Endothelial cell of umbilical vein (primary cell): ENCODE results near the gene SLC25A5. TPM values are rescaled to one million over a fixed set of nuclear protein-coding genes. Genes with fewer than 3 reads are reported as not detected.

Experiments used
- BruUV-seq: library from RNA; stranded (reverse); fragments of 400-500 nt; replicated peaks from 2 replicates; lab custom pipeline; 2021; lab: Mats Ljungman, UMichigan
- CTCF ChIA-PET: fragments of 300-600, 350-600 bp; sonication (Branson Sonifier 250); formaldehyde crosslinking; loops from one replicate; lab custom pipeline; 2021; ENCODE audit warnings: antibody characterized with exemption, inconsistent platforms; lab: Charles Lee
- POLR2A ChIA-PET: fragments of 300-600, 350-600 bp; sonication (Branson Sonifier 250); formaldehyde crosslinking; loops from one replicate; lab custom pipeline; 2021; ENCODE audit warnings: antibody characterized with exemption, inconsistent platforms; lab: Charles Lee
- DNase-seq: peaks from one replicate; pipeline ENCODE4 v3.0.0-alpha.2; 2011; ENCODE audit warnings: low read depth, low spot score
- FAIRE-seq: peaks from 2 replicates; lab custom pipeline; 2011; peaks lifted over from hg19 to GRCh38; lab: Jason Lieb, UNC
- H2AFZ ChIP-seq: 2 replicates; pipeline ENCODE4 v1.6.0; 2012; ENCODE audit warnings: low read depth, low read length, control low read depth, inconsistent platforms
- H3K27ac ChIP-seq: 2 replicates; pipeline ENCODE4 v1.5.1; 2011; ENCODE audit warnings: low read depth, mild to moderate bottlenecking, control low read depth, low read length, moderate library complexity; ENCODE audit not compliant: insufficient read depth
- H3K27me3 ChIP-seq, 2 experiments: 2 replicates each; pipeline versions ENCODE4 v1.6.0 to v1.6.1; 2011; ENCODE audit warnings: low read length in 2 of 2, mixed read lengths in 1 of 2; ENCODE audit not compliant: control insufficient read depth in 2 of 2, insufficient read depth in 2 of 2
- H3K36me3 ChIP-seq, 2 experiments: 2 replicates in 1 of 2; 3 replicates in 1 of 2; pipeline ENCODE4 v1.5.1; 2011; ENCODE audit warnings: low read length in 2 of 2, mild to moderate bottlenecking in 1 of 2, moderate library complexity in 1 of 2; ENCODE audit not compliant: control insufficient read depth in 2 of 2, insufficient read depth in 2 of 2; ENCODE audit errors: extremely low read depth in 1 of 2
- H3K4me1 ChIP-seq: 3 replicates; pipeline ENCODE4 v1.5.1; 2011; ENCODE audit warnings: mild to moderate bottlenecking, low read length; ENCODE audit not compliant: control insufficient read depth, insufficient read depth; ENCODE audit errors: extremely low read depth
- H3K4me2 ChIP-seq: 2 replicates; pipeline ENCODE4 v1.6.1; 2011; ENCODE audit warnings: low read length, control low read depth, mixed read lengths; ENCODE audit not compliant: insufficient read depth
- H3K4me3 ChIP-seq, 3 experiments: fragments of 200-600 bp in 1 of 3; sonication (generic), shearing (Covaris generic) in 1 of 3; replicated peaks in 1 of 3; 2 replicates each; pipeline ENCODE4 v1.5.1; 2011 to 2016; ENCODE audit warnings: control low read depth in 3 of 3, low read length in 3 of 3, mild to moderate bottlenecking in 2 of 3, inconsistent platforms in 1 of 3, low read depth in 1 of 3, moderate library complexity in 1 of 3; ENCODE audit not compliant: insufficient read depth in 1 of 3
- H3K79me2 ChIP-seq: 2 replicates; pipeline ENCODE4 v1.6.0; 2012; ENCODE audit warnings: low read length, inconsistent platforms; ENCODE audit not compliant: control insufficient read depth, insufficient read depth
- H3K9ac ChIP-seq: replicated peaks from 2 replicates; pipeline ENCODE3; 2011; ENCODE audit warnings: low read length, control low read depth; ENCODE audit not compliant: insufficient read depth; ENCODE audit errors: extremely low read depth
- H3K9me1 ChIP-seq: replicated peaks from 3 replicates; pipeline ENCODE4 v1.6.0; 2011; ENCODE audit warnings: mild to moderate bottlenecking, low read length; ENCODE audit not compliant: control insufficient read depth, insufficient read depth; ENCODE audit errors: extremely low read depth
- H3K9me3 ChIP-seq: replicated peaks from 2 replicates; pipeline ENCODE4 v1.5.1; 2012; ENCODE audit warnings: low read length, inconsistent platforms; ENCODE audit not compliant: control insufficient read depth, insufficient read depth
- H4K20me1 ChIP-seq: replicated peaks from 2 replicates; pipeline ENCODE3; 2011; ENCODE audit warnings: mild to moderate bottlenecking, low read length; ENCODE audit not compliant: control insufficient read depth, insufficient read depth; ENCODE audit errors: extremely low read depth
- CTCF ChIP-seq, 2 donors: IDR thresholded peaks; 1 replicate in 1 of 2; 2 replicates in 1 of 2; pipeline ENCODE4 v1.5.1; 2011; ENCODE audit warnings: low read length in 2 of 2, mild to moderate bottlenecking in 2 of 2, moderate library complexity in 2 of 2, control low read depth in 1 of 2, inconsistent platforms in 1 of 2, low read depth in 1 of 2; ENCODE audit not compliant: insufficient read depth in 1 of 2; ENCODE audit errors: extremely low read depth in 1 of 2
- EZH2 ChIP-seq: IDR thresholded peaks from 2 replicates; pipeline ENCODE4 v1.6.1; 2012; ENCODE audit warnings: borderline replicate concordance, low read depth, mild to moderate bottlenecking, moderate library complexity, low read length, inconsistent platforms; ENCODE audit not compliant: severe bottlenecking
- FOS ChIP-seq: IDR thresholded peaks from 2 replicates; pipeline ENCODE4 v1.6.1; 2011; ENCODE audit warnings: mild to moderate bottlenecking, low read length, moderate library complexity, borderline replicate concordance; ENCODE audit not compliant: insufficient read depth
- GATA2 ChIP-seq: IDR thresholded peaks from 2 replicates; pipeline ENCODE4 v1.7.0; 2011; ENCODE audit warnings: low read depth, mild to moderate bottlenecking, moderate library complexity, mixed read lengths, low read length; ENCODE audit not compliant: insufficient read length, insufficient read depth
- JUN ChIP-seq: IDR thresholded peaks from 2 replicates; pipeline ENCODE4 v1.6.1; 2011; ENCODE audit warnings: borderline replicate concordance, low read depth; ENCODE audit not compliant: insufficient read length, insufficient read depth
- MAX ChIP-seq: IDR thresholded peaks from 2 replicates; pipeline ENCODE4 v1.6.1; 2011; ENCODE audit not compliant: insufficient read depth, insufficient read length
- MYC ChIP-seq: IDR thresholded peaks from one replicate; pipeline ENCODE4 v1.6.1; 2011; ENCODE audit warnings: mild to moderate bottlenecking, low read depth, low read length
- POLR2A ChIP-seq: IDR thresholded peaks from 2 replicates; pipeline ENCODE4 v1.6.1; 2012; ENCODE audit warnings: low read depth, mild to moderate bottlenecking, control low read depth, low read length
- POLR2AphosphoS5 ChIP-seq: IDR thresholded peaks from 2 replicates; pipeline ENCODE4 v1.6.1; 2012; ENCODE audit warnings: low read depth, mild to moderate bottlenecking, control low read depth, low read length, moderate library complexity; ENCODE audit not compliant: insufficient read depth
- dilution Hi-C: fragments of 300-500 bp; cut with MboI; formaldehyde crosslinking; loops from one replicate; pipeline ENCODE4 v1.15.0; 2019; ENCODE audit warnings: low sequenced_read_pairs; ENCODE audit not compliant: extremely low pct_ligation_motif_present
- intact Hi-C: fragments of 100-400 bp; cut with micrococcal nuclease; formaldehyde crosslinking; loops from one replicate; pipeline ENCODE4 v1.10.0; 2022
- polyA plus RNA-seq, 4 experiments: library from polyadenylated mRNA; depleted of rRNA in 3 of 4; stranded (reverse) in 3 of 4; unstranded in 1 of 4; fragments of >200 nt; gene quantifications; 2 replicates each; pipeline versions ENCODE4 v1.2.1 to v1.2.3, GENCODE V29; 2011 to 2012; ENCODE audit warnings: missing spikeins in 1 of 4
- total RNA-seq: library from RNA; stranded (reverse); gene quantifications from 2 replicates; pipeline ENCODE4 v1.2.3, GENCODE V29; 2021

SLC25A5 gene
- total and polyA plus RNA-seq, 2 donors (not counting 3 experiments of a cell fraction or from before 2014, with no cell fraction given), result 379 to 651 TPM

- no peaks in the 10 kb centered on the region for H3K4me1 ChIP-seq
- CTCF ChIA-PET, result interaction anchor here (1.1 to 2.5 kb wide), 4 partner anchors 9 to 34 kb away, joined by 4 to 13 read pairs (median 8); no protein-coding TSS in a partner anchor
- H3K36me3 ChIP-seq, result no peaks in the 10 kb centered on the region
- H3K9me3 ChIP-seq, result no peaks in the 10 kb centered on the region
- H3K27me3 ChIP-seq, result no peaks in the 10 kb centered on the region
- H3K4me2 ChIP-seq, result no peak overlapping the region
- no peaks in the 10 kb centered on the region for H4K20me1 ChIP-seq
- DNase-seq (no peak), FAIRE-seq (no peak)
- no peak overlapping the region for H3K9ac ChIP-seq
- BruUV-seq, result no TSS peak
- intact Hi-C loops (no loop called here), dilution Hi-C loops (no loop called here)
- H3K27ac ChIP-seq, result no peak overlapping the region
- no peak overlapping the region for H3K4me3 ChIP-seq
- POLR2A ChIA-PET, result interaction anchor here (0.6 kb wide), 1 partner anchor 90 kb away, joined by 4 read pairs; no protein-coding TSS in a partner anchor
- H3K9me1 ChIP-seq, result no peaks in the 10 kb centered on the region
- no peak overlapping the region for H2AFZ ChIP-seq
- no peaks in the 10 kb centered on the region for H3K79me2 ChIP-seq
- TF ChIP-seq POLR2A (no peak), POLR2AphosphoS5 (no peak), MYC (no peak), FOS (no peak), MAX (no peak), GATA2 (no peak)
These were observed 10.3 kb downstream of the SLC25A5 start for GRCh38 chrX:119478504-119478903.

- no peaks in the 10 kb centered on the region for H3K27me3 ChIP-seq
- BruUV-seq, result no TSS peak
- no peak for DNase-seq
- no peak overlapping the region for H3K4me3 ChIP-seq
- H3K27ac ChIP-seq, result no peak overlapping the region
- H3K9ac ChIP-seq, result no peak overlapping the region
- ChIA-PET CTCF (interaction anchor here (2.5 kb wide), 1 partner anchor 32 kb away, joined by 13 read pairs; no protein-coding TSS in a partner anchor), POLR2A (no interaction called here)
- dilution Hi-C loops (no loop called here), intact Hi-C loops (no loop called here)
- no peak overlapping the region for H3K4me2 ChIP-seq
- H3K79me2 ChIP-seq, result no peaks in the 10 kb centered on the region
- H4K20me1 ChIP-seq, result no peaks in the 10 kb centered on the region
- H3K36me3 ChIP-seq, result no peaks in the 10 kb centered on the region
- no peaks in the 10 kb centered on the region for H3K4me1 ChIP-seq
- no peaks in the 10 kb centered on the region for H3K9me1 ChIP-seq
- no peak for TF ChIP-seq POLR2AphosphoS5
- TF ChIP-seq MAX, result no peak
- no peak for TF ChIP-seq EZH2
- no peak for TF ChIP-seq JUN
- TF ChIP-seq GATA2, result no peak
- no peak for TF ChIP-seq CTCF (IDR thresholded peaks at IDR 0.05; ENCODE audit: extremely low read depth in 1 of 2, insufficient read depth in 1 of 2, low read depth in 1 of 2, low read length in 2 of 2)
- no peak for TF ChIP-seq POLR2A
- TF ChIP-seq MYC, result no peak
- no peak for TF ChIP-seq FOS
- H3K9me3 ChIP-seq, result no peaks in the 10 kb centered on the region
- FAIRE-seq, result no peak
- H2AFZ ChIP-seq, result no peak overlapping the region
These were observed 11.6 kb downstream of the SLC25A5 start for GRCh38 chrX:119479845-119480244.
